ENCODE data around the gene WWOX.
A peak's percentile ranks its signal among the peaks of the same experiment; 100 is the strongest.
"Not testable (repeated sequence)": the region's sequence is repeated elsewhere in the genome, so short reads cannot be mapped to it uniquely, and the experiment has no call there.

The WWOX gene

DNA sequence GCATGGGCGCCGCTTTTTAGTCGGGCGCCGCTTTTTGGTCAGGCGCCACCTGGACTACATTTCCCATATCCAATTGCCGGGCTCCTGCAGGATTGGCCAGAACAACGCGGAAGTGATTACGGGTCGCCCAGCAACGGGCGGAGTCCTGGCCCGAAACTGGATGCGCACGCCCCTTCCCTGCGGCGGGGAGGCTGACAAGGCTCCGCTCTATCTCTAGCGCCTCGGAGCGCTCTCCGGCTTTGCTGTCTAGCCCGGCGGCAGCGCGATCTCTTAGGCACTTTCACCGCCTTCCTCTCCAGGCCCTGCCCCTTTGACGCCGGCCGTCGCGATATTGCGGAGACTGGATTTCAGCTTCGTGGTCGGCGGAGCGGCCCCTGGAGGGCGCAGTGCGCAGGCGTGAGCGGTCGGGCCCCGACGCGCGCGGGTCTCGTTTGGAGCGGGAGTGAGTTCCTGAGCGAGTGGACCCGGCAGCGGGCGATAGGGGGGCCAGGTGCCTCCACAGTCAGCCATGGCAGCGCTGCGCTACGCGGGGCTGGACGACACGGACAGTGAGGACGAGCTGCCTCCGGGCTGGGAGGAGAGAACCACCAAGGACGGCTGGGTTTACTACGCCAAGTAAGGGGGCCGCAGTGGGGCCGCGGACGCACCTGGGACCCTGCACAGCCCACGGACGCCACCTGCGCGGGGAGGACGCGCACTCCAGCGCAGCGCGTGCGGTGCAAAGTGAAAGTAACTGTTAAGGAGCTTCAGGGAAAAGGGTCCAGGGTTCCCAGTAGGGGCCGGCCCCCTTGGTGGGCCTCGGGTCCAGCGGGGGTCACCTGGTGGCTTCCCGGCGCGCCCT, at the start of gene WWOX:
Gene WWOX, plus strand, starts transcription at position 384 of the 841 bp plus-strand sequence.
- DNase-seq = peak; percentile 99

DNA sequence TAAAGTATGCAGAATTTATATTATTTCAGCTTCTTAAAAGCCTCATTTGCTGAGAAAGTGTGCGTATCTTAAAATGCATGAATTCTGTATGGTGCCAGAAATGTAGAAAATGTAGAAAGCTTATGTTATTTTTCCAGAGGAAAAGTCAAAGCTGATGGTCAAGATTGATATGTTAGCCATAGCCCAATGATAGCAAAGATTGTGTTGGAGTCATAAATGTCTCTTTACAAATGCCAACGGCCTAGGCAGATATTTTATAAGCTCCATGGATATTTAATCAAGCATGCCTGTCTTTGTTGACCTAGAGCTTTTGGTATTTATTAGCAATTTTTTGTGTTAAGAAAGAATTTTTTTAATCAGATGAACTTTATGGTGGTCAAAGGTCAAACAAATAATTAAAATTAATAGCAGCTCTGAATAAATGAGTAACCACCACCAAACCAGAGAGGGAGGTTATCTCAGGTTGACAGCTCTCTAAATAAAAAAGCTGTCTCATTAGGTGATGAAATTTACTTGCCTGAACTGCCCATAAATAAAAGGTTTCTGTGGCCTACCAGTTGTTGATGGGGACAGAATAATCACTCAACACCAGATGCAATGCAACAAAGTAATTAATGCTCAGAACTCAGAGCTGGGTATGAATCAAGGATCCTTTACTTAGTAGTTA, 48.6 kb upstream of the WWOX start:
- DNase-seq = no peak

DNA sequence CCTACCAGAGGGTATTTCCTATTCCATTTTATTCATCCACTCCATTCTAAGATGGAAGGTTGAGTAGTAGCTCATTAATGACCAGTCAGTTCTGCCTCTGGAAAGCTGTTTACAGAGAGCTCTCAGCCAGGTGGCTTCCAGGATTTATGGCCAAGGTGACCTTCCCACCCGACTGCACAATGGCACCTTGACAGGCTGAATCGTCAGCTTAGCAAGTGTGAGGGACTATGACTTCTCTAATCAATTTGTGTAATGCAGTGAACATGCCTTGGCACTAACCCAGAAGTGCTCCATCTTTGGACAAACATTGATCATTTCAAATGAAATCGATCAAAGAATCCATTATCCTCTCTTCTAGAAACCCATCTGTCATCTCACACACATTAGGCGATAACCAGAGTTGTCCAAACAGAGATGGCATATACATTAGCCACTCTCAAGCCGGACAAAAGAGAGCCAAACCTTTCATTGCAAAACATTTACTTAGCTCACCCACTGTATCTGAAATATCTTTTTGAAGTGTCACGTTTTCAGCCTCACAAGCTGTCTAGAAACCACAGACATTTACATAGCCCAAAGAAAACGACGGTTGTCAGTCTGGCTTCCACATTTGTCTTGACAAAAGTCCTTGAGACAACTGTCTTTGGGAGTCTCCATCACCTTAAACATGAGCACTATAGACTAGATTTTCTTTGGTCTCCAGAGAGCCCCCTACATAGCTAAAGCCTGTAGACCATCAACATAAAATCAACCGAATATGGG, 41.5 kb upstream of the WWOX start:
- DNase-seq = no peak

DNA sequence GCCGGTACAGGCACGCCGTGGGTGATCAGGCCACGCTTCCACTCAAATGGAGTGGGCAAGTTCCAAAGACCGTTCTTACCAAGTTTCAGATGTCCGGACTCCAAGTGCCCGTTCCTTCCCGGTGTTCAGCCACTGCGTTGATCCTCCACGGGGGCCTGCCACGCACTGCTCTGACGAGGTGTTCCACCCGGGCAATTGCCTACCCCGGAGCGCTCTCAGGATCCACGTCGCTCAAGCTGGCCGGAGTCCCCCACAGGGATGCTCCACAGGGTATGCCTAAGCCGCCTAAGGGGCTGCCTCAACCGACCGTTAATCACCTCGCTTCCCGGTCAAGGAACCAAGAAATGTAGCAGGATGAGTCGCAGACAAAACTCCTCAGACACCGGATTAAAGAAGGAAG, 39.6 kb upstream of the WWOX start:
- not testable (repeated sequence) for DNase-seq

DNA sequence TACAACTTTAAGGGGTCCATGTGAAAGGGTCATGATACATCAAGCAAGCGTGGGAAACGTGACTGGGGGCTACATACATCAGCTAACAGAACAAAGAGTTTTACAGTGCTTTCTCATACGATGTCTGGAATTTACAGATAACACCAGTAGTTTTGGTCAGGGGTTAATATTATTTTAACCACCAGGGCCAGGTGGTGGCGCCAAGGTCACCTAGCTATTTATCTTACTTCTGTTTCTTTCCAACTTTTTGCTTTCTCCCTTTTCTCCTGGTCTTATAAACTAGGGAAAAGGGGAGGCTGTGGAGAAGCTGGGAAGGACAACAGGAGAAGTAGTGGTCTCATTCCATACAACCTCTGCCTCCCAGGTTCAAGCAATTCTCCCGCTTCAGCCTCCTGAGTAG, 39.2 kb upstream of the WWOX start:
- DNase-seq = no peak

DNA sequence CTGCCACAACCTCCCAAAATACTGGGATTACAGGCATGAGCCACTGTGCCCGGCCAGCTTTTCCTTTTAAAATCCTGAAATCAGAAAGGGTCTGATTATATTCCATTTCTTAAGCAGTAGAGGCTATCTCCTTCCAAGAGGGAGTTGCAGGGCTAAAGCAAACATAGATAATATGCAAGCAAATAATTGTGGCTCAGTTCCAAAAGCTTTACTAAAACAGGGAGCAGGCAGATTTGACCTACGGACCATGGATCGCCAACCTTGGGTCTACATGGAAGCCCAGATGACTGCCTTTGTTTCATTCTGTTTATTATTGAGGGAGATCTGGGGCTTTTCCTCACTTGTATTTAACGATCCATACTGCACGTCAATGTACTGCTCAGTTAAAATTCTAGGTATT, 38.6 kb upstream of the WWOX start:
- no peak for DNase-seq

DNA sequence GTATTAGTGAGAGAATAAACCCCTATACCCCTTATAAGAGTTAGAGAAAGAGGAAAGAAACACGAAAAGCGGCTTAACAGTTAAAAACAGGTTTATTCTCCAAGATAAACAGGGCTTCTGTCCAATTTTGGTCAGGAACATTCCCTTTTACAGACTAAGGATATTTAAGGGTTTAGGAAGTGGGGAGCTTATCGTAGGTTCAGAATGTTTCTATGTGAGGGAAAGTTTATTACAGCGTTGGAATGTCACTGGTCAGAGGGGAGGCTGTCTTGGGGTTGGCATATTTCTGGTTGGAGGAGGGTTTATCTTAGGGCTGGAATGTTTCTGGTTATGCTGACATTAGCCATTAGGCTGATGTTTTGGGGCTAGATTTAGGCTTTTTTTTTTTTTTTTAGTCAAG, 34.1 kb upstream of the WWOX start:
- no peak for DNase-seq

DNA sequence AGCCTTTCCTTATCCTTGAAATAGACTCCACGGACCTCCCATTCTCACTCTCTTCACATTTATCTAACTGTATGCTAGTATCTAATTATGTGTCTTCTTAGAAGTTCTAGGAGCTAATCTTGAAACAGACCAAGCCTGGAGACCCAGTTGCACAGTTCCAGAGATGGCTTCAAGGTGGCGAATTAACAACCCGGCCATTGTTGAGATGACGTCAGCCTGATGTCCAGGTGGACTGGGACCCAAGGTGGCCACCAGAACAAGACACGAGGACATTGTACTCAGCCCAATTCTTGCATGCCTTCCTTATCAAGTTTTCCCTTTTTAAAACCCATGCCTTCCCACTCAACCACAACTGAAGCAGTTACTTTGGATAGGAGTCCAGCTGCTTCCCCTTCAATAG, 29.5 kb upstream of the WWOX start:
- DNase-seq = no peak

DNA sequence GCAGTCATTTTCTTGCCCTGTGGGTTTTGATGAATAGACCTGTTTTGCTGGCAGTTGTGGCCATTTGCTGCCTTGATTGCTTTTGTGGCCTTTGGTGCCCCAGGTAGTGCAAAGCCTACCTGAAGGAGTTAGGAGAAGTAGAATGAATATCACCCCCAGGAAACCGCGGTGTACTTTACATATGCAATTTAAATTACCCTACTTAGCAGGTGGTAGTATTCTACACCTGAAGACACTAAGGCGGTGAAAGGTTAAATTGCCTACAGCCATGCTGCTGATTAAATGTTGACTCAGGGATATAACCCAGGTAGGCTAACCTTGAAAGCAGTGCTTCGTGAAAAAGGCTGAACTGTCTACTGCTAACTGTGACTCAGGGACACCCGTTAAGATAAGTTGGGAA, 27.2 kb upstream of the WWOX start:
- DNase-seq = no peak

DNA sequence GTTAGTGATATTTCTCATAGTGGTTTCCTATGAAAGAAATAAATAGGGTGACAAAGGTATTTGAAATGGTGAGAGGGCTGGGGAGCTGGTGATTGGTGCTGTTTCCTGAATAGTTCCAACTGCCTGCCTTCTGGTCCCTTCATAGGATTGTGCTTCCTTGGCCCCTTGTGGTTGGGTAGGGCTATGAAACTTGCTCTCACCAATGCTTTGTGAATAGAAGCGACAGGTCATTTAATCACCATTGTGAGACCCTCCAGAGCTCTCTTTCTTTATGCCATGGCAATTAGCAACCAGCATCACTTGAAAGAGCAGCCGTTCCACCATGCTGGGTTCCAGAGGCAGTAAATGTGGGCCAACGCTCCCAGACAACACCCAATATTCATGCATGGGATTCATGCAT, 23.7 kb upstream of the WWOX start:
- no peak for DNase-seq

DNA sequence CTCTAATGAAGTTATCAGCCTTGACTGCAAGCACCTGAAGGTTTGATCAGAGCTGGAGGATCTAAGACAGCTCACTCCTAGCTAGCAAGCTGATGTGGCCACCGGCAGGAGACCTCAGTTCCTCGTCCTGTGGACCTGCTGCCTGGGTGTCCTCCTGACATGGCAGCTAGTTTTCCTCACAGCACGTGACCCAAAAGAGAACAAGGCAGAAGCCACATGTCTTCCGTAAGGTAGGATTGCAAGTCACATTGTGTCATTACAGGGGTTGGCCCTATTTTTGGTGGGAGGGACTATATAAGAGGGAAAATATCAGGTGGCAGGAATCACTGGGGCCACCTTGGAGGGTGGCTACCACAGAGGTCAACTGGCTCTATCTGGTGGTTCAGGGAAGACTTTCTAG, 18.1 kb upstream of the WWOX start:
- no peak for DNase-seq

DNA sequence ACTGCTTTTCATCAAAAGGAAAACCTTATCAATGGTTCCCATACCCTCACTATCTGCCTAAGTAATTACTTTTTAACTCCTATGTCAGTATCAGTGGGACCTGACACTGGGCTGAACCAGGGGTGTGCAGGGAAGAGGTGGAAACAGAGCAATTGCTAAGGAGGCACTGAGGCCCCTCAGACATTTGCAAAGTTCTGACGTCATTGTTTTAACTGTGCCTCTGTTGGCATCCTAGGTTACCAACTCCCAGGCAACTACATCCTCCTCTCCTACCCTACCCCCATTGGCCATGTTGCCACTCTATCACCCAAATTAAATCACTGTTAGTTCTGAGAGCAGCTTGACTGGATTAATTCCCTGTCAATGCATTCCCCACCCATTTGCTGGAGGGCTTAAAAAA, 8.0 kb upstream of the WWOX start:
- DNase-seq = no peak

DNA sequence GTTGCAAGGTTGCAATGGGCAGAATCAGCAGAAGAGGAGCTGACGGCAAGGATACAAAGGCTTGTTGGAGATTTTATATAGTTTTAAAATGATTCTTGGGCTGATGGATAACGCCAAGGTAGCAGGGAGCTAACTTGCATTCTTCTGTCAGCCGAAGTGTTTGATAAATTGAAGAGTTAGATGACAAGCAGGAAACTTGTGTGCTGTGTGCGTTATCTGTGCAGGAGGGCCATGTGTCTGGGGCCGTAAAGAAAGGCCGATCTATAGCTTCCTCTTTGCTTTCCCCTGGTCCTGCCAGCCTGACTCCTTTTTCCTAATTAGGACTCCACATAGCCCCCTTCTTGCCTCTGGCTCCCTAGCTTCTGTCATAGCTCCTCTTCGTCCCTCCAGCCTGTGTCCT, 6.7 kb upstream of the WWOX start:
- no peak for DNase-seq

DNA sequence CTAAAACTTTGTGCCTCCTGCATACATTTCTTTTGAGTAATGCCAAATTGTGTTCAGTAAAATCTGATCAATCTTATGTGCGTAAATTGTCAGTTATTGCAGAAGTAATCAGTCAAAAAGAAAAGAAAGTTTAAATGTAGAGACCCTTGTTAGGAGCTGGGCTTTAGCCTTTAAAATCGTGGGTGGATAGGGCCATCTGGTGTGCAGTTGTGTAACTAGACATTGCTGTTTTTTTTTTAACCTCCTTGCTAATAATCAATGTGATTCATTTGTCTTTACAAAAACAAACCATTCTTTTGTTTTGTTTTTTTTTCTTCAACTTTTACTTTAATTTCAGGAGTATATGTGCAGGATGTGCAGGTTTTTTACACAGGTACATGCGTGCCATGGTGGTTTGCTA, 5.3 kb upstream of the WWOX start:
- no peak for DNase-seq

DNA sequence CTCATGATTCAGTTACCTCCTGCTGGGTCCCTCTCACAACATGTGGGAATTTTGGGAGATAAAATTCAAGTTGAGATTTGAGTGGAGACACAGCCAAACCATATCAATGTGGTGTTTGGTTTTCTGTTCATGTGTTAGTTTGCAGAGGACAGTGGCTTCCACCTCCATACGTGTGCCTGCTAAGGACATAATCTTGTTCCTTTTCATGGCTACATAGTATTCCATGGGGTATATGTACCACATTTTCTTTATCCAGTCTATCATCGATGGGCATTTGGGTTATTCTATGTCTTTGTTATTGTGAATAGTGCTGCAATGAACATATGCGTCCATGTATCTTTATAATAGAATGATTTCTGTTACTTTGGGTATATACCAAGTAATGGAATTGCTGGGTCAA, 4.5 kb upstream of the WWOX start:
- no peak for DNase-seq

DNA sequence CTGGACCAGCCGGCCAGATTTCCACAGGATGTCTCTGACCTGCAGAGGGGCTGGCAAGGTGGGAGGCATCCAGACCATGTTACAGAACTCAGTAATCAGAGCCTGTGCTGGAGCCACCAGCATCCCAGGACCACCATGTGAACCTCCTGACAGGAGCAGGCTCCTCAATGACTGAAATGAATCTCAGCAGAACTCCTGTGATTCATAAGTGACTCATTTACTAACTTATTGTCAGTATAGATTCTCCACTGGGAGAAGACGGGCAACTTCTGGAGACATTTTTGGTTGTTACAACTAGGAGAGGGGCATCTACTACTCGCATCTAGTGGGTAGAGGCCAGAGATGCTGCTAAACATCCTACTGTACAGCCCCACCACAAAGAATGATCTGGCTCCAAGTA, 3.1 kb upstream of the WWOX start:
- no peak for DNase-seq

DNA sequence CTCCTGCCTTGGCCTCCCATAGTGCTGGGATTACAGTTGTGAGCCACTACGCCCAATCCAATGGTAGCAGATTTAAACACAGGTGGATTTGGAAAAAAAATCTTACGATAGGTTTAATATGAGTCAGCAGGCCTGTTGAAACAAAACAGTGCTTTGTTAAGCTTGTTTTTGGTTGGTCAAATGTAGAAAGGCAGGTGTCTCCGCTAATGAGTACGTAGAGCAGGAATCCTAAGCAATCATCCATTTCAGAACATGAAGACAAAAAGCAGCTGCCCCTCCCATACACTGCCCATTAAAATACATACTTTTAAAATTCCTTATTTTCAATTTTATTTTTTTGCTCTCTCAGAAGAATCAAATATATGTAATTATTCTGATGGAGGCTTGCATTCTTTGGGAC, 1.9 kb upstream of the WWOX start:
- DNase-seq = no peak

DNA sequence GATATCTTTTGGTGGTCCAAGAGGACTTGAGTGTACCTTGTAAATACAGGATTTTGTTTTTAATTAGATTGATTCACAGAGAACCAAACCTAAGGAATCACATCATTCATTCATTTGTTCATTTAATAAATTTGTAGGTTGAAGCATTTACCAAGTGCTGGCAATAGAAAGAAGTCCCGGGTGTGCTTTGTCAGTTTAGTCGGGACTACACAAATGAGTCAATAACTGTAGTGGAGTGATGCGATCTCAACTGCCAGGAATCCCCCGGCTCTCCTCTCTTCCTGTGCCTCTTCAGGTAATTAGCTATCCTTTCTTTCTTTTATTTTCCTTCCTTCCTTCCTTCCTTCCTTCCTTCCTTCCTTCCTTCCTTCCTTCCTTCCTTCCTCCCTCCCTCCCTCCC, 1.4 kb upstream of the WWOX start:
- DNase-seq = no peak

DNA sequence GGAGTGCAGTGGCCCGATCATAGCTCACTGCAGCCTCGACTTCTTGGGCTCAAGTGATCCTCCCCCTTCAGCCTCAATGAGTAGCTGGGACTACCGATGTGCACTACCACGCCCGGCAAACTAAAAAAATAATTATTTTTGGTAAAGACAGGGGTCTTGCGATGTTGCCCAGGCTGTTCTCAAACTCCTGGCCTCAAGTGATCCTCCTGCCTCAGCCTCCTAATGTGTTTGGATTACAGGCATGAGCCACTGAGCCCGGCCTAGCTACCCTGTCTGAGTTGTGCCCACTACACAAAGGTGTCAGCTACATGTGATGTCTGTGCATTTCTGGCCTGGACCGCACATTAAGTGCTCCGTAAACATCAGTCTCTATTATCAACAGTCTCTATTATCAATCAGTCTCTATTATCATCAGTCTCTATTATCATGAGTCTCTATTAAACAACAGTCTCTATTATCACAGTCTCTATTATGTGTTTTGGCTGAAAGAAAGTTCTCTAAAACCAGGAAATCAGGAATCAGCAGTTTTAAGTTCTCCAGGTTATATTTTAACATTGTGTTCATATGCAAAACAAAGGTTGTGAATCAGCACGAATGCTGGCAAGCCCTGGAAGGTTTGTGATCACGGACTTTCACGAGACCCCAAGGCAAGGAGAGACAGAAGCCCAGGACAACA, 721 bp upstream of the WWOX start:
- DNase-seq = no peak

DNA sequence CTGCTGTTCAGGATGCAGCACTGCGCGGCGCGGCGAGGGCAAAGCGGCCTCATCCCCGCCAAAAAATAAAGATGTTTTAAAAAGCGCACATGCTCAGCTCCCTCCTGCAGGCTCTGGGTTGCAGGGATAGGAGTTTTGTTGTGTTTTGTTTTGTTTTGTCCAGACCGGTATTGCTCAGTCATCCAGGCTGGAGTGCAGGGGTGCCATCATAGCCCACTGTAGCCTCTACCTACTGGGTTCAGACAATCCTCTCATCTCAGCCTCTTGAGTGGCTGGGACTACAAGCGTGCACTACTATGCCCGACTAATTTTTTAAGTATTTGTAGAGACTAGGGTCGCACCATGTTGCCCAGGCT, 636 bp downstream of the WWOX start:
- no peak for DNase-seq

DNA sequence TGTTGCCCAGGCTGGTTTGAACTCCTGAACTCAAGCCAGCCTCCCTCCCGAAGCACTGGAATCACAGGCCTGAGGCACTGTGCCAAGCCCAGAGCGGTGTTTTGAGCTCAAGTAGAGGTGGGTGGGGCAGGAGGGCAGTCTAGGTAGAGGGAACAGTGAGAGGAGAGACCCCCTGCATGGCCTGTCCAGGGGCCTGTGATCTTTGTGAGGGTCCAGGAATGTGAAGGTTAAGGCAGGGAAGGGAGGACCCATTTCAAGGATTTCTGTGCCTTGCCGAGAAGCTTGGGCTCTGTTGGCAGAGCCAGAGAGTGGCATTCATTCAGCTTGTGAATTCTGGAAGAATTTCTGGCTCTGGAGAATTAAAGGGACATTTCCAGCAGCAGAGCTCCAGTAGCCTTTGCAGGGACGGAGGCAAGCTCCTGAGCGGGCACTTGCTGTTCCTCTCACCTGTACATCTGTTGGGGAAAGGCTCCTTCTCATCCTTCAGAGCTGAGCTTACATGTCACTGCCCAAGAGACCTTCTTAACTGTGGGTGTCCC, 2.7 kb downstream of the WWOX start:
- no peak for DNase-seq

DNA sequence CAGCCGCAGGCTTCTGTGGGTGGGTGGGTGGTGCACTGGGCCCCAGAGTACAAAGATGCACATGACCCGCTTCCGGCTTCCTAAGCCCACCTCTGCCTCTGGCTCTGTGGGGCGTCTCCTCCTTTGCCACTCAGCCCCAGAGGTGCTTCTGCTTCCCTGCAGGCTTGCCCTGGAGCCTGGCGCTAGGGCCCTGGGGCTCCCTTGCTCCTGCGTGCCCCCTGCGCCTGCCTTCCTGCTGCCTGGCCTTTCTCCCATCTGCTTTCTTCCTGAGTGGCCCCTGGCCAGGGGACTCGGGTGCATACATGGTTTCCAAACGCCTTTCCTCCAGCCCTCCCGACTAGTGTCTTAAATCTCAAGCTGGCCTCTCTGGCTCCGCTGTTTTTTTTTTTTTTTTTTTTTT, 3.4 kb downstream of the WWOX start:
- DNase-seq = no peak

DNA sequence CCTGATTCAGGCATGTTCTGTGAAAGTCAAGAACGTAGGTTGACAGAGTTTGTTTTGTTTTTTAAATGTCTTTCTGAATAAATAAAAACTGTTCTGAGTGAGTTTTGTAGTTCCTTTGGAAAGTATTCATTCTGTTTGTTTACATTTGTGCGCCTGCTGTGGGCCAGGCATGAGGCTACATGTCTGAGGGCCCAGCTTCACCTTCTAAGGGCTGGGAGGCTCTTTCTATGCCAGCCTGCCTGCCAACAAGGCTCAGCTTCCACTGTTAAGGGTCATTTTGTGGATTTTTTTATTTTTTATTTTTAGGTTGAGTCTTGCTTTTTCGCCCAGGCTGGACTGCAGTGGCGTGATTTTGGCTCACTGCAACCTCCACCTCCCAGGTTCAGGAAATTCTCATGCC, 6.1 kb downstream of the WWOX start:
- no peak for DNase-seq

All from femur (tissue), 1 donor.